HEK293 (cell line): Measurements from ENCODE around the gene ARHGEF2.
A peak's percentile ranks its signal among the peaks of the same experiment; 100 is the strongest.

Experiments used
- EGR2 ChIP-seq: fragments of 450-650 bp; formaldehyde crosslinking; IDR thresholded peaks from 2 replicates; pipeline ENCODE4 v1.5.1; 2016; ENCODE audit warnings: low read depth, missing biosample characterization, missing genetic modification characterization
- GFI1B ChIP-seq: fragments of 450-650 bp; formaldehyde crosslinking; IDR thresholded peaks from 2 replicates; pipeline ENCODE4 v1.5.1; 2016; ENCODE audit warnings: missing biosample characterization, missing genetic modification characterization
- GLI2 ChIP-seq: fragments of 450-650 bp; formaldehyde crosslinking; IDR thresholded peaks from 2 replicates; pipeline ENCODE4; 2017; ENCODE audit warnings: missing biosample characterization, missing genetic modification characterization, low read depth, borderline replicate concordance
- GLIS1 ChIP-seq: fragments of 450-650 bp; formaldehyde crosslinking; IDR thresholded peaks from 2 replicates; pipeline ENCODE4 v1.5.1; 2016; ENCODE audit warnings: missing biosample characterization, missing genetic modification characterization
- GLIS2 ChIP-seq: fragments of 450-650 bp; formaldehyde crosslinking; IDR thresholded peaks from 2 replicates; pipeline ENCODE4 v1.5.1; 2016; ENCODE audit warnings: missing biosample characterization, missing genetic modification characterization
- IKZF3 ChIP-seq: fragments of 450-650 bp; IDR thresholded peaks from 2 replicates; pipeline ENCODE4 v1.5.0; 2018; ENCODE audit warnings: missing biosample characterization, mild to moderate bottlenecking, missing genetic modification characterization, moderate library complexity
- KLF10 ChIP-seq: fragments of 450-650 bp; IDR thresholded peaks from 2 replicates; pipeline ENCODE4 v1.5.1; 2018; ENCODE audit warnings: missing biosample characterization, mild to moderate bottlenecking, missing genetic modification characterization
- MEIS1 ChIP-seq: sonication (generic); formaldehyde crosslinking; IDR thresholded peaks from 2 replicates; pipeline ENCODE4 v1.8.1; 2022; ENCODE audit warnings: missing genetic modification reagents, mild to moderate bottlenecking, borderline replicate concordance
- MZF1 ChIP-seq: fragments of 450-650 bp; formaldehyde crosslinking; IDR thresholded peaks from 2 replicates; pipeline ENCODE4 v1.5.1; 2017; ENCODE audit warnings: missing biosample characterization, missing genetic modification characterization, borderline replicate concordance
- SP7 ChIP-seq: fragments of 450-650 bp; formaldehyde crosslinking; IDR thresholded peaks from 2 replicates; pipeline ENCODE4 v1.5.1; 2016; ENCODE audit warnings: missing biosample characterization, missing genetic modification characterization
- TCF7L2 ChIP-seq: IDR thresholded peaks from 2 replicates; pipeline ENCODE4 v1.6.1; 2011; ENCODE audit warnings: low read depth, mild to moderate bottlenecking, inconsistent platforms, low read length, moderate library complexity, borderline replicate concordance
- ZFHX2 ChIP-seq: fragments of 450-650 bp; formaldehyde crosslinking; conservative IDR thresholded peaks from 2 replicates; pipeline ENCODE4 v1.5.1; 2016; ENCODE audit warnings: missing biosample characterization, missing genetic modification characterization
- ZNF114 ChIP-seq: fragments of 450-650 bp; formaldehyde crosslinking; IDR thresholded peaks from 2 replicates; pipeline ENCODE4 v1.5.0; 2017; ENCODE audit warnings: missing biosample characterization, missing genetic modification characterization
- ZNF132 ChIP-seq: fragments of 450-650 bp; formaldehyde crosslinking; IDR thresholded peaks from 2 replicates; pipeline ENCODE4 v1.5.1; 2017; ENCODE audit warnings: missing biosample characterization, missing genetic modification characterization, borderline replicate concordance
- ZNF146 ChIP-seq: fragments of 450-650 bp; formaldehyde crosslinking; IDR thresholded peaks from 2 replicates; pipeline ENCODE4 v1.5.1; 2016; ENCODE audit warnings: missing biosample characterization, missing genetic modification characterization
- ZNF223 ChIP-seq: fragments of 450-650 bp; formaldehyde crosslinking; IDR thresholded peaks from 2 replicates; pipeline ENCODE4 v1.5.1; 2016; ENCODE audit warnings: missing biosample characterization, missing genetic modification characterization
- ZNF248 ChIP-seq: fragments of 450-650 bp; formaldehyde crosslinking; IDR thresholded peaks from 2 replicates; pipeline ENCODE4 v1.5.1; 2017; ENCODE audit warnings: missing biosample characterization, missing genetic modification characterization
- ZNF354C ChIP-seq: fragments of 450-650 bp; formaldehyde crosslinking; IDR thresholded peaks from 2 replicates; pipeline ENCODE4 v1.5.1; 2016; ENCODE audit warnings: missing biosample characterization, missing genetic modification characterization, low read depth, borderline replicate concordance
- ZNF555 ChIP-seq: fragments of 450-650 bp; formaldehyde crosslinking; conservative IDR thresholded peaks from 2 replicates; pipeline ENCODE4 v1.5.1; 2017; ENCODE audit warnings: missing biosample characterization, mild to moderate bottlenecking, missing genetic modification characterization, inconsistent platforms
- ZNF600 ChIP-seq: fragments of 450-650 bp; formaldehyde crosslinking; IDR thresholded peaks from 2 replicates; pipeline ENCODE4 v1.5.1; 2016; ENCODE audit warnings: missing biosample characterization, missing genetic modification characterization
- ZNF623 ChIP-seq: fragments of 450-650 bp; formaldehyde crosslinking; IDR thresholded peaks from 2 replicates; pipeline ENCODE4 v1.5.1; 2016; ENCODE audit warnings: missing biosample characterization, missing genetic modification characterization
- ZNF768 ChIP-seq: fragments of 450-650 bp; formaldehyde crosslinking; IDR thresholded peaks from 2 replicates; pipeline ENCODE4 v1.5.1; 2018; ENCODE audit warnings: missing biosample characterization, mild to moderate bottlenecking, missing genetic modification characterization
- ZXDB ChIP-seq: fragments of 450-650 bp; formaldehyde crosslinking; IDR thresholded peaks from 2 replicates; pipeline ENCODE4 v1.5.1; 2016; ENCODE audit warnings: missing biosample characterization, missing genetic modification characterization
- TF ChIP-seq, protein P1 (sequence below): fragments of 450-650 bp; formaldehyde crosslinking; IDR thresholded peaks from 2 replicates; pipeline ENCODE4 v1.5.1; 2017; ENCODE audit warnings: missing biosample characterization, missing genetic modification characterization
- TF ChIP-seq, protein P2 (sequence below): fragments of 450-650 bp; formaldehyde crosslinking; IDR thresholded peaks from 2 replicates; pipeline ENCODE4 v1.5.1; 2016; ENCODE audit warnings: missing biosample characterization, missing genetic modification characterization, borderline replicate concordance
- TF ChIP-seq, protein P3 (sequence below): fragments of 450-650 bp; formaldehyde crosslinking; IDR thresholded peaks from 2 replicates; pipeline ENCODE4 v1.5.1; 2016; ENCODE audit warnings: missing biosample characterization, missing genetic modification characterization, borderline replicate concordance
- TF ChIP-seq, protein P4 (sequence below): sonication (generic); formaldehyde crosslinking; IDR thresholded peaks from 2 replicates; pipeline ENCODE4 v1.8.1; 2022; ENCODE audit warnings: mild to moderate bottlenecking, moderate library complexity, missing genetic modification reagents
- TF ChIP-seq, protein P5 (sequence below): fragments of 450-650 bp; formaldehyde crosslinking; IDR thresholded peaks from 2 replicates; pipeline ENCODE4 v1.5.1; 2016; ENCODE audit warnings: missing biosample characterization, missing genetic modification characterization, low read depth

Gene ARHGEF2

DNA sequence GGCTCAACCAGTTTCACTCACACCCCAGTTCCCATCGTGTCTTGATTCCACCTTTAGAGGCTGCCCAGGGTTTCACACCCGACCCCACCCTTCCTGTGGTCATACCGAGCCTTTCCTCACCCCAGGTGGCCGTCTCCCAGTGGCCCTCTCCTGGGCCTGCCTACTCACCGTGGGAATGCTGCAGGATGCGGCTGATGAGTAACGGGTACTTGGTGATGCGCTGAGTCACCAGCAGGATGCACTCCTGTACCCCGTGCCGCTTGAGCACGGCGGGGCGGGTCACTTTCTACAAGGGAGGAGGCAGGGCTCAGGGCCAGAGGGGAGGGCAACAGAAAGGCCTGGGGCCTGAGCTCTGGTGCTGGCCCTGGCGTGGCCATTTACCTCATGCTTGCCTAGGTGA, 16.4 kb downstream of the ARHGEF2 start (continued):
- TF ChIP-seq, protein P1, sequence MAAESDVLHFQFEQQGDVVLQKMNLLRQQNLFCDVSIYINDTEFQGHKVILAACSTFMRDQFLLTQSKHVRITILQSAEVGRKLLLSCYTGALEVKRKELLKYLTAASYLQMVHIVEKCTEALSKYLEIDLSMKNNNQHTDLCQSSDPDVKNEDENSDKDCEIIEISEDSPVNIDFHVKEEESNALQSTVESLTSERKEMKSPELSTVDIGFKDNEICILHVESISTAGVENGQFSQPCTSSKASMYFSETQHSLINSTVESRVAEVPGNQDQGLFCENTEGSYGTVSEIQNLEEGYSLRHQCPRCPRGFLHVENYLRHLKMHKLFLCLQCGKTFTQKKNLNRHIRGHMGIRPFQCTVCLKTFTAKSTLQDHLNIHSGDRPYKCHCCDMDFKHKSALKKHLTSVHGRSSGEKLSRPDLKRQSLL (tag by site-specific recombination): no peak
- TF ChIP-seq, protein P2, sequence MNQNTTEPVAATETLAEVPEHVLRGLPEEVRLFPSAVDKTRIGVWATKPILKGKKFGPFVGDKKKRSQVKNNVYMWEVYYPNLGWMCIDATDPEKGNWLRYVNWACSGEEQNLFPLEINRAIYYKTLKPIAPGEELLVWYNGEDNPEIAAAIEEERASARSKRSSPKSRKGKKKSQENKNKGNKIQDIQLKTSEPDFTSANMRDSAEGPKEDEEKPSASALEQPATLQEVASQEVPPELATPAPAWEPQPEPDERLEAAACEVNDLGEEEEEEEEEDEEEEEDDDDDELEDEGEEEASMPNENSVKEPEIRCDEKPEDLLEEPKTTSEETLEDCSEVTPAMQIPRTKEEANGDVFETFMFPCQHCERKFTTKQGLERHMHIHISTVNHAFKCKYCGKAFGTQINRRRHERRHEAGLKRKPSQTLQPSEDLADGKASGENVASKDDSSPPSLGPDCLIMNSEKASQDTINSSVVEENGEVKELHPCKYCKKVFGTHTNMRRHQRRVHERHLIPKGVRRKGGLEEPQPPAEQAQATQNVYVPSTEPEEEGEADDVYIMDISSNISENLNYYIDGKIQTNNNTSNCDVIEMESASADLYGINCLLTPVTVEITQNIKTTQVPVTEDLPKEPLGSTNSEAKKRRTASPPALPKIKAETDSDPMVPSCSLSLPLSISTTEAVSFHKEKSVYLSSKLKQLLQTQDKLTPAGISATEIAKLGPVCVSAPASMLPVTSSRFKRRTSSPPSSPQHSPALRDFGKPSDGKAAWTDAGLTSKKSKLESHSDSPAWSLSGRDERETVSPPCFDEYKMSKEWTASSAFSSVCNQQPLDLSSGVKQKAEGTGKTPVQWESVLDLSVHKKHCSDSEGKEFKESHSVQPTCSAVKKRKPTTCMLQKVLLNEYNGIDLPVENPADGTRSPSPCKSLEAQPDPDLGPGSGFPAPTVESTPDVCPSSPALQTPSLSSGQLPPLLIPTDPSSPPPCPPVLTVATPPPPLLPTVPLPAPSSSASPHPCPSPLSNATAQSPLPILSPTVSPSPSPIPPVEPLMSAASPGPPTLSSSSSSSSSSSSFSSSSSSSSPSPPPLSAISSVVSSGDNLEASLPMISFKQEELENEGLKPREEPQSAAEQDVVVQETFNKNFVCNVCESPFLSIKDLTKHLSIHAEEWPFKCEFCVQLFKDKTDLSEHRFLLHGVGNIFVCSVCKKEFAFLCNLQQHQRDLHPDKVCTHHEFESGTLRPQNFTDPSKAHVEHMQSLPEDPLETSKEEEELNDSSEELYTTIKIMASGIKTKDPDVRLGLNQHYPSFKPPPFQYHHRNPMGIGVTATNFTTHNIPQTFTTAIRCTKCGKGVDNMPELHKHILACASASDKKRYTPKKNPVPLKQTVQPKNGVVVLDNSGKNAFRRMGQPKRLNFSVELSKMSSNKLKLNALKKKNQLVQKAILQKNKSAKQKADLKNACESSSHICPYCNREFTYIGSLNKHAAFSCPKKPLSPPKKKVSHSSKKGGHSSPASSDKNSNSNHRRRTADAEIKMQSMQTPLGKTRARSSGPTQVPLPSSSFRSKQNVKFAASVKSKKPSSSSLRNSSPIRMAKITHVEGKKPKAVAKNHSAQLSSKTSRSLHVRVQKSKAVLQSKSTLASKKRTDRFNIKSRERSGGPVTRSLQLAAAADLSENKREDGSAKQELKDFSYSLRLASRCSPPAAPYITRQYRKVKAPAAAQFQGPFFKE (tag by site-specific recombination): no peak
- TF ChIP-seq, protein P3, sequence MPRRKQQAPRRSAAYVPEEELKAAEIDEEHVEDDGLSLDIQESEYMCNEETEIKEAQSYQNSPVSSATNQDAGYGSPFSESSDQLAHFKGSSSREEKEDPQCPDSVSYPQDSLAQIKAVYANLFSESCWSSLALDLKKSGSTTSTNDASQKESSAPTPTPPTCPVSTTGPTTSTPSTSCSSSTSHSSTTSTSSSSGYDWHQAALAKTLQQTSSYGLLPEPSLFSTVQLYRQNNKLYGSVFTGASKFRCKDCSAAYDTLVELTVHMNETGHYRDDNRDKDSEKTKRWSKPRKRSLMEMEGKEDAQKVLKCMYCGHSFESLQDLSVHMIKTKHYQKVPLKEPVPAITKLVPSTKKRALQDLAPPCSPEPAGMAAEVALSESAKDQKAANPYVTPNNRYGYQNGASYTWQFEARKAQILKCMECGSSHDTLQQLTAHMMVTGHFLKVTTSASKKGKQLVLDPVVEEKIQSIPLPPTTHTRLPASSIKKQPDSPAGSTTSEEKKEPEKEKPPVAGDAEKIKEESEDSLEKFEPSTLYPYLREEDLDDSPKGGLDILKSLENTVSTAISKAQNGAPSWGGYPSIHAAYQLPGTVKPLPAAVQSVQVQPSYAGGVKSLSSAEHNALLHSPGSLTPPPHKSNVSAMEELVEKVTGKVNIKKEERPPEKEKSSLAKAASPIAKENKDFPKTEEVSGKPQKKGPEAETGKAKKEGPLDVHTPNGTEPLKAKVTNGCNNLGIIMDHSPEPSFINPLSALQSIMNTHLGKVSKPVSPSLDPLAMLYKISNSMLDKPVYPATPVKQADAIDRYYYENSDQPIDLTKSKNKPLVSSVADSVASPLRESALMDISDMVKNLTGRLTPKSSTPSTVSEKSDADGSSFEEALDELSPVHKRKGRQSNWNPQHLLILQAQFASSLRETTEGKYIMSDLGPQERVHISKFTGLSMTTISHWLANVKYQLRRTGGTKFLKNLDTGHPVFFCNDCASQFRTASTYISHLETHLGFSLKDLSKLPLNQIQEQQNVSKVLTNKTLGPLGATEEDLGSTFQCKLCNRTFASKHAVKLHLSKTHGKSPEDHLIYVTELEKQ (tag by site-specific recombination): no peak
- TF ChIP-seq MZF1 (tag by site-specific recombination): no peak
- no peak for TF ChIP-seq ZNF623 (tag by site-specific recombination)
- no peak for TF ChIP-seq ZNF555 (tag by site-specific recombination)
- no peak for TF ChIP-seq ZNF223 (tag by site-specific recombination)
- TF ChIP-seq, protein P4, sequence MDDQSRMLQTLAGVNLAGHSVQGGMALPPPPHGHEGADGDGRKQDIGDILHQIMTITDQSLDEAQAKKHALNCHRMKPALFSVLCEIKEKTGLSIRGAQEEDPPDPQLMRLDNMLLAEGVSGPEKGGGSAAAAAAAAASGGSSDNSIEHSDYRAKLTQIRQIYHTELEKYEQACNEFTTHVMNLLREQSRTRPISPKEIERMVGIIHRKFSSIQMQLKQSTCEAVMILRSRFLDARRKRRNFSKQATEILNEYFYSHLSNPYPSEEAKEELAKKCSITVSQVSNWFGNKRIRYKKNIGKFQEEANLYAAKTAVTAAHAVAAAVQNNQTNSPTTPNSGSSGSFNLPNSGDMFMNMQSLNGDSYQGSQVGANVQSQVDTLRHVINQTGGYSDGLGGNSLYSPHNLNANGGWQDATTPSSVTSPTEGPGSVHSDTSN: no peak
- no peak for TF ChIP-seq ZXDB (tag by site-specific recombination)
- TF ChIP-seq KLF10 (tag by site-specific recombination): no peak
- TF ChIP-seq ZNF248: no peak
- TF ChIP-seq ZNF600 (tag by site-specific recombination): peak; percentile 56; the same call in 1 of the 2 replicates
- TF ChIP-seq ZNF132: no peak
- TF ChIP-seq GFI1B (tag by site-specific recombination): no peak
- TF ChIP-seq ZNF354C: no peak
- peak; percentile 37; the same call in 1 of the 2 replicates for TF ChIP-seq GLIS2 (tag by site-specific recombination)
- peak; percentile 75 for TF ChIP-seq GLIS1 (tag by site-specific recombination)
- TF ChIP-seq ZNF768 (tag by site-specific recombination): no peak
- TF ChIP-seq ZNF114: no peak
- TF ChIP-seq MEIS1 (CRISPR knock-in tag): no peak
- TF ChIP-seq TCF7L2: no peak
- TF ChIP-seq IKZF3 (tag by site-specific recombination): no peak
- no peak for TF ChIP-seq ZNF146 (tag by site-specific recombination)
- TF ChIP-seq EGR2 (tag by site-specific recombination): 0 out of 2 replicates have a peak, but pooled peaks have one; percentile 21
- TF ChIP-seq, protein P5, sequence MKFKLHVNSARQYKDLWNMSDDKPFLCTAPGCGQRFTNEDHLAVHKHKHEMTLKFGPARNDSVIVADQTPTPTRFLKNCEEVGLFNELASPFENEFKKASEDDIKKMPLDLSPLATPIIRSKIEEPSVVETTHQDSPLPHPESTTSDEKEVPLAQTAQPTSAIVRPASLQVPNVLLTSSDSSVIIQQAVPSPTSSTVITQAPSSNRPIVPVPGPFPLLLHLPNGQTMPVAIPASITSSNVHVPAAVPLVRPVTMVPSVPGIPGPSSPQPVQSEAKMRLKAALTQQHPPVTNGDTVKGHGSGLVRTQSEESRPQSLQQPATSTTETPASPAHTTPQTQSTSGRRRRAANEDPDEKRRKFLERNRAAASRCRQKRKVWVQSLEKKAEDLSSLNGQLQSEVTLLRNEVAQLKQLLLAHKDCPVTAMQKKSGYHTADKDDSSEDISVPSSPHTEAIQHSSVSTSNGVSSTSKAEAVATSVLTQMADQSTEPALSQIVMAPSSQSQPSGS: no peak
- no peak for TF ChIP-seq GLI2 (tag by site-specific recombination)
- TF ChIP-seq ZFHX2: no peak
- peak; percentile 65 for TF ChIP-seq SP7
